ENCODE data around the gene CACUL1. TPM values are rescaled to one million over a fixed set of nuclear protein-coding genes. Genes with fewer than 3 reads are reported as not detected.

The CACUL1 gene
- polyA plus RNA-seq, 1 experiment = 7.3 TPM

GRCh38 chr10:118687472-118687871 is 67.3 kb downstream of the CACUL1 start:
- ChIA-PET CTCF (interaction anchor here (1.3 kb wide), 1 partner anchor 14 kb away, joined by 3 read pairs; no protein-coding TSS in a partner anchor), POLR2A (no interaction called here)
- TF ChIP-seq CTCF (IDR thresholded peaks at IDR 0.05; ENCODE audit: insufficient read depth, low read depth, low read length) = no peak
- Histone ChIP-seq H3K36me3 (ENCODE audit: control insufficient read depth, insufficient read depth, low read length) (peaks cover 5% of the 10 kb centered on the region; the same call in 1 of the 2 replicates), H3K4me3 (ENCODE audit: low read depth, low read length) (no peak overlapping the region), H3K27me3 (ENCODE audit: control insufficient read depth, insufficient read depth, low read length) (no peaks in the 10 kb centered on the region)
- DNase-seq (ENCODE audit: low read depth) = no peak

- Histone ChIP-seq H3K27me3 (ENCODE audit: control insufficient read depth, insufficient read depth, low read length) (no peaks in the 10 kb centered on the region), H3K36me3 (ENCODE audit: control insufficient read depth, insufficient read depth, low read length) (peaks cover 6% of the 10 kb centered on the region), H3K4me3 (ENCODE audit: low read depth, low read length) (no peak overlapping the region)
- no peak for DNase-seq (ENCODE audit: low read depth)
- POLR2A ChIA-PET = no interaction called here
- CTCF ChIA-PET = interaction anchor here (1.2 kb wide), 1 partner anchor 12 kb away, joined by 3 read pairs; no protein-coding TSS in a partner anchor
- TF ChIP-seq CTCF (IDR thresholded peaks at IDR 0.05; ENCODE audit: insufficient read depth, low read depth, low read length) = no peak
Measured at GRCh38 chr10:118682533-118682932, 72.2 kb downstream of the CACUL1 start.

- TF ChIP-seq CTCF (IDR thresholded peaks at IDR 0.05; ENCODE audit: insufficient read depth, low read depth, low read length) = no peak
- no peak overlapping the region for H3K4me3 ChIP-seq (ENCODE audit: low read depth, low read length)
- no peak for DNase-seq (ENCODE audit: low read depth)
- ChIA-PET POLR2A (no interaction called here), CTCF (no interaction called here)
- H3K36me3 ChIP-seq (ENCODE audit: control insufficient read depth, insufficient read depth, low read length) = peaks cover 2% of the 10 kb centered on the region
- no peaks in the 10 kb centered on the region for H3K27me3 ChIP-seq (ENCODE audit: control insufficient read depth, insufficient read depth, low read length)
Measured at GRCh38 chr10:118680197-118680596, 74.6 kb downstream of the CACUL1 start.

GRCh38 chr10:118674226-118674919 is 80.4 kb downstream of the CACUL1 start:
- H3K36me3 ChIP-seq (ENCODE audit: control insufficient read depth, insufficient read depth, low read length) = peaks cover 1% of the 10 kb centered on the region; the same call in 1 of the 2 replicates
- ChIA-PET POLR2A (no interaction called here), CTCF (interaction anchor here (1.1 kb wide), 1 partner anchor 14 kb away, joined by 3 read pairs; no protein-coding TSS in a partner anchor)
- H3K27me3 ChIP-seq (ENCODE audit: control insufficient read depth, insufficient read depth, low read length) = no peaks in the 10 kb centered on the region
- no peak overlapping the region for H3K4me3 ChIP-seq (ENCODE audit: low read depth, low read length)
- TF ChIP-seq CTCF (IDR thresholded peaks at IDR 0.05; ENCODE audit: insufficient read depth, low read depth, low read length) = no peak
- no peak for DNase-seq (ENCODE audit: low read depth)

- Histone ChIP-seq H3K4me3 (ENCODE audit: low read depth, low read length) (no peak overlapping the region), H3K36me3 (ENCODE audit: control insufficient read depth, insufficient read depth, low read length) (no peaks in the 10 kb centered on the region), H3K27me3 (ENCODE audit: control insufficient read depth, insufficient read depth, low read length) (no peaks in the 10 kb centered on the region; the same call in 1 of the 2 replicates)
- CTCF ChIA-PET = interaction anchor here (1.1 kb wide), 2 partner anchors 15 to 17 kb away, joined by 3 read pairs; no protein-coding TSS in a partner anchor
- POLR2A ChIA-PET = no interaction called here
- no peak for DNase-seq (ENCODE audit: low read depth)
- TF ChIP-seq CTCF (IDR thresholded peaks at IDR 0.05; ENCODE audit: insufficient read depth, low read depth, low read length) = no peak
Measured at GRCh38 chr10:118672766-118673715, 81.7 kb downstream of the CACUL1 start.
